ENCODE measurements around the gene GPS1. TPM values are rescaled to one million over a fixed set of nuclear protein-coding genes. Genes with fewer than 3 reads are reported as not detected.
A peak's percentile ranks its signal among the peaks of the same experiment; 100 is the strongest.

GPS1 gene
- total and polyA plus RNA-seq, 9 of the 15 experiments (the other 6 are each of a cell fraction or from before 2014, with no cell fraction given), result 3.1 to 167 (median 69.9) TPM

- TF ChIP-seq ZNF76 (CRISPR knock-in tag; IDR thresholded peaks at IDR 0.05; ENCODE audit: borderline replicate concordance) (no peak), TARDBP (IDR thresholded peaks at IDR 0.05) (no peak), E4F1 (CRISPR knock-in tag; IDR thresholded peaks at IDR 0.05; ENCODE audit: borderline replicate concordance) (no peak), ZNF23 (CRISPR knock-in tag; IDR thresholded peaks at IDR 0.05) (no peak), TAF1 (IDR thresholded peaks at IDR 0.05; ENCODE audit: control insufficient read depth, extremely low read depth, insufficient read depth, low read length, severe bottlenecking) (peak; percentile 38), BRD9 (IDR thresholded peaks at IDR 0.05; ENCODE audit: low read depth, partially characterized antibody) (no peak), ZNF57 (CRISPR knock-in tag; IDR thresholded peaks at IDR 0.05) (no peak), RAD51 (IDR thresholded peaks at IDR 0.05; ENCODE audit: borderline replicate concordance, low read depth) (no peak), ATF1 (CRISPR knock-in tag; IDR thresholded peaks at IDR 0.05) (no peak), ATF1 (tag; IDR thresholded peaks at IDR 0.05) (no peak), NR2C2 (CRISPR knock-in tag; IDR thresholded peaks at IDR 0.05) (peak; percentile 98), NR2C2 (tag; IDR thresholded peaks at IDR 0.05) (peak; percentile 100), ARID2 (IDR thresholded peaks at IDR 0.05) (no peak), ID3 (CRISPR knock-in tag; IDR thresholded peaks at IDR 0.05) (no peak), ID3 (tag; IDR thresholded peaks at IDR 0.05) (no peak), ZNF224 (CRISPR knock-in tag; IDR thresholded peaks at IDR 0.05) (no peak), HSF4 (CRISPR knock-in tag; IDR thresholded peaks at IDR 0.05; ENCODE audit: borderline replicate concordance) (no peak), KAT2B (IDR thresholded peaks at IDR 0.05; ENCODE audit: low read depth, low read length) (no peak), NFE2 (IDR thresholded peaks at IDR 0.05; ENCODE audit: low read depth) (no peak), HMG20B (CRISPR knock-in tag; IDR thresholded peaks at IDR 0.05) (no peak), ZNF449 (CRISPR knock-in tag; IDR thresholded peaks at IDR 0.05) (no peak), GABPB2 (CRISPR knock-in tag; conservative IDR thresholded peaks at IDR 0.05) (no peak), SIN3B (IDR thresholded peaks at IDR 0.05; ENCODE audit: low read depth) (peak; percentile 93), SMAD2 (IDR thresholded peaks at IDR 0.05; ENCODE audit: low read depth, low read length) (no peak), NFIX (CRISPR knock-in tag; IDR thresholded peaks at IDR 0.05; ENCODE audit: low read depth) (no peak), CBX1 (IDR thresholded peaks at IDR 0.05; ENCODE audit: low read depth) (no peak), KLF16 (IDR thresholded peaks at IDR 0.05) (no peak)
Observed at GRCh38 chr17:82051776-82052637, at the start of gene GPS1, which contains the start of gene RFNG (continued).

All from K562 (cell line).